GM12878 (cell line): ENCODE measurements around the gene PTBP3. TPM values are rescaled to one million over a fixed set of nuclear protein-coding genes. Genes with fewer than 3 reads are reported as not detected.

Source experiments
- ATAC-seq: fragments of 200-7000 bp; cut with Tn5 transposase; 3 replicates; pipeline ENCODE4 v1.9.1; 2020; ENCODE audit warnings: mild to moderate bottlenecking, moderate library complexity
- BruUV-seq: library from RNA; stranded (reverse); fragments of 400-500 nt; replicated peaks from 2 replicates; lab custom pipeline; 2021; lab: Mats Ljungman, UMichigan
- CTCF ChIA-PET: fragments of 300-600 bp; sonication (Branson Sonifier 250); formaldehyde crosslinking; extraction: SDS; loops from one replicate; lab custom pipeline; 2021; ENCODE audit warnings: inconsistent platforms; lab: Yijun Ruan, JAX
- POLR2A ChIA-PET: fragments of 350-600 bp; formaldehyde crosslinking; extraction: SDS; loops from one replicate; lab custom pipeline; 2021; ENCODE audit warnings: inconsistent platforms; lab: Charles Lee
- RAD21 ChIA-PET: fragments of 300-600 bp; sonication (Branson Sonifier 250); formaldehyde crosslinking; loops from one replicate; lab custom pipeline; 2023; ENCODE audit warnings: antibody characterized with exemption; ENCODE audit not compliant: unreplicated experiment; lab: Charles Lee
- SMC1A ChIA-PET: fragments of 300-600 bp; sonication (Branson Sonifier 250); formaldehyde crosslinking; loops from one replicate; lab custom pipeline; 2023; ENCODE audit not compliant: unreplicated experiment, uncharacterized antibody; lab: Charles Lee
- DNase-seq: peaks from one replicate; pipeline ENCODE4 v3.0.0-alpha.2; 2011; ENCODE audit warnings: low read depth, low spot score
- FAIRE-seq: peaks from 3 replicates; lab custom pipeline; 2011; peaks lifted over from hg19 to GRCh38; lab: Jason Lieb, UNC
- H2AFZ ChIP-seq: 2 replicates; pipeline ENCODE4 v1.6.0; 2011; ENCODE audit warnings: low read depth, low read length, control low read depth; ENCODE audit not compliant: control insufficient read depth
- H3K27ac ChIP-seq: 2 replicates; pipeline ENCODE4 v1.5.1; 2011; ENCODE audit warnings: control low read depth; ENCODE audit not compliant: control insufficient read depth, insufficient read depth
- H3K27me3 ChIP-seq, 2 experiments: replicated peaks in 1 of 2; 2 replicates each; pipeline versions ENCODE4 v1.6.0 to v1.6.1; 2011; ENCODE audit warnings: low read length in 1 of 2; ENCODE audit not compliant: control insufficient read depth in 2 of 2, insufficient read depth in 2 of 2
- H3K36me3 ChIP-seq, 2 experiments: 2 replicates each; pipeline ENCODE4 v1.5.1; 2011; ENCODE audit warnings: low read length in 1 of 2; ENCODE audit not compliant: control insufficient read depth in 2 of 2, insufficient read depth in 2 of 2
- H3K4me1 ChIP-seq: 2 replicates; pipeline ENCODE4 v1.6.1; 2011; ENCODE audit warnings: mild to moderate bottlenecking, low read length, moderate library complexity, mixed read lengths; ENCODE audit not compliant: control insufficient read depth, insufficient read depth
- H3K4me2 ChIP-seq: 2 replicates; pipeline ENCODE4 v1.6.0; 2011; ENCODE audit warnings: control low read depth; ENCODE audit not compliant: control insufficient read depth, insufficient read depth
- H3K4me3 ChIP-seq: fragments of 200-600 bp; sonication (generic); 2 replicates; pipeline ENCODE4 v1.5.1; 2016
- H3K79me2 ChIP-seq: 2 replicates; pipeline ENCODE4 v1.6.0; 2011; ENCODE audit warnings: low read length; ENCODE audit not compliant: control insufficient read depth, insufficient read depth
- H3K9ac ChIP-seq: 2 replicates; pipeline ENCODE4 v1.8.0; 2011; ENCODE audit warnings: low read length, control low read depth, mixed read lengths; ENCODE audit not compliant: control insufficient read depth, insufficient read depth
- H3K9me3 ChIP-seq: replicated peaks from 3 replicates; pipeline ENCODE4 v1.5.1; 2011; ENCODE audit warnings: mild to moderate bottlenecking, low read length; ENCODE audit not compliant: control insufficient read depth, insufficient read depth
- H4K20me1 ChIP-seq: 2 replicates; pipeline ENCODE4 v1.6.0; 2011; ENCODE audit not compliant: control insufficient read depth, insufficient read depth
- ASH2L ChIP-seq: fragments of 300-600, 200-600 bp; sonication (generic); IDR thresholded peaks from 2 replicates; pipeline ENCODE4 v1.6.1; 2017; ENCODE audit warnings: low read depth, mild to moderate bottlenecking, borderline replicate concordance
- ATF3 ChIP-seq: IDR thresholded peaks from 2 replicates; pipeline ENCODE4 v1.6.1; 2011; ENCODE audit warnings: low read depth, mild to moderate bottlenecking, low read length, moderate library complexity, borderline replicate concordance; ENCODE audit errors: extremely low read depth
- ATF7 ChIP-seq: fragments of 450-650 bp; IDR thresholded peaks from 2 replicates; pipeline ENCODE4 v1.6.1; 2016; ENCODE audit warnings: low read depth, mild to moderate bottlenecking
- BMI1 ChIP-seq: fragments of 450-650 bp; IDR thresholded peaks from 2 replicates; pipeline ENCODE4 v1.6.1; 2016; ENCODE audit warnings: mild to moderate bottlenecking, moderate library complexity, borderline replicate concordance
- CEBPB ChIP-seq, 2 experiments: fragments of 150-350 bp in 1 of 2; IDR thresholded peaks; 2 replicates each; pipeline ENCODE4 v1.6.1; 2012 to 2014; ENCODE audit warnings: low read depth in 2 of 2, low read length in 2 of 2, borderline replicate concordance in 1 of 2, inconsistent platforms in 1 of 2
- CHD4 ChIP-seq: fragments of 200-600 bp; sonication (generic); IDR thresholded peaks from 2 replicates; pipeline ENCODE4 v1.6.1; 2016; ENCODE audit warnings: mild to moderate bottlenecking
- GABPA ChIP-seq: IDR thresholded peaks from 2 replicates; pipeline ENCODE4 v1.6.1; 2014; ENCODE audit warnings: antibody characterized with exemption, low read depth, mild to moderate bottlenecking, inconsistent platforms
- HDAC2 ChIP-seq: fragments of 200-600 bp; sonication (generic); IDR thresholded peaks from 2 replicates; pipeline ENCODE4 v1.6.1; 2017
- KDM1A ChIP-seq: fragments of 200-600 bp; sonication (generic); IDR thresholded peaks from 2 replicates; pipeline ENCODE4 v1.6.1; 2016; ENCODE audit warnings: borderline replicate concordance
- SKIL ChIP-seq: fragments of 450-650 bp; IDR thresholded peaks from 2 replicates; pipeline ENCODE4 v1.6.1; 2017; ENCODE audit warnings: mild to moderate bottlenecking, low read depth, inconsistent platforms; ENCODE audit not compliant: poor library complexity, severe bottlenecking
- SMAD1 ChIP-seq: fragments of 450-650 bp; IDR thresholded peaks from 2 replicates; pipeline ENCODE4 v1.6.1; 2018; ENCODE audit warnings: mild to moderate bottlenecking, low read depth; ENCODE audit not compliant: partially characterized antibody
- TCF3 ChIP-seq: IDR thresholded peaks from 2 replicates; pipeline ENCODE4 v1.6.1; 2012; ENCODE audit warnings: low read depth, mild to moderate bottlenecking, low read length, borderline replicate concordance; ENCODE audit not compliant: insufficient read depth
- TCF7 ChIP-seq: IDR thresholded peaks from 2 replicates; pipeline ENCODE4 v1.6.1; 2014; ENCODE audit warnings: antibody characterized with exemption, borderline replicate concordance
- USF1 ChIP-seq: IDR thresholded peaks from 2 replicates; pipeline ENCODE4 v1.6.1; 2011; ENCODE audit warnings: borderline replicate concordance, low read depth, mild to moderate bottlenecking, moderate library complexity, mixed read lengths, low read length; ENCODE audit not compliant: insufficient read depth; ENCODE audit errors: extremely low read length
- ZNF687 ChIP-seq: fragments of 450-650 bp; IDR thresholded peaks from 2 replicates; pipeline ENCODE4 v1.6.1; 2017; ENCODE audit warnings: mild to moderate bottlenecking, moderate library complexity
- WGBS: methylation state at CpG from one replicate; pipeline ENCODE4 v1.1.6; 2016; ENCODE audit warnings: low lambda C conversion rate; ENCODE audit not compliant: insufficient replicate concordance, insufficient coverage; ENCODE audit errors: missing lambda C conversion rate; 5-methylcytosine and 5-hydroxymethylcytosine counted together
- in situ Hi-C: fragments of 300-500 bp; cut with MboI; formaldehyde crosslinking; loops from 9 replicates; pipeline ENCODE4 v1.14.3; 2018; ENCODE audit warnings: mixed read lengths
- intact Hi-C: fragments of 100-400 bp; cut with micrococcal nuclease; formaldehyde crosslinking; loops from one replicate; pipeline ENCODE4 v1.14.2; 2022; ENCODE audit not compliant: unreplicated experiment
- polyA plus RNA-seq, 11 experiments: library from polyadenylated mRNA; depleted of rRNA in 4 of 11; unstranded in 6 of 11; stranded (reverse) in 5 of 11; fragments of >200 nt; fragmentation: Nextera tagmentation in 4 of 11; fragmentation: Illumina TruSeq in 1 of 11; extraction: Ambion mirVana in 4 of 11; extraction: Trizol in 1 of 11; gene quantifications; 1 replicate in 1 of 11; 2 replicates in 10 of 11; pipeline versions ENCODE4 v1.2.1 to v1.2.3, GENCODE V29; 2011 to 2016; ENCODE audit warnings: inconsistent platforms in 2 of 11, missing spikeins in 2 of 11, low read depth in 1 of 11
- total RNA-seq, 4 experiments: library from RNA; depleted of rRNA in 3 of 4; stranded (reverse); fragments of >200 nt in 3 of 4; fragmentation: Illumina TruSeq in 1 of 4; extraction: Trizol in 1 of 4; gene quantifications; 2 replicates each; pipeline versions ENCODE4 v1.2.1 to v1.2.3, GENCODE V29; 2013 to 2021

Gene PTBP3
- total and polyA plus RNA-seq, 10 of the 15 experiments (the other 5 are each of a cell fraction or from before 2014, with no cell fraction given), result 12.5 to 104 (median 52.7) TPM

GRCh38 chr9:112239708-112240107 lies 93.7 kb downstream of the PTBP3 start:
- no peak overlapping the region for H3K4me3 ChIP-seq
- ChIA-PET CTCF (no interaction called here), POLR2A (no interaction called here), SMC1A (no interaction called here), RAD21 (no interaction called here)
- H3K27ac ChIP-seq, result no peak overlapping the region
- FAIRE-seq (no peak), ATAC-seq (no peak), DNase-seq (no peak)
- intact Hi-C loops, result no loop called here
- H3K9ac ChIP-seq, result no peak overlapping the region
- H3K9me3 ChIP-seq, result no peaks in the 10 kb centered on the region; the same call in 1 of the 3 replicates
- H3K4me2 ChIP-seq, result no peak overlapping the region
- 79% methylated on average over 2 of the region's 2 CpGs for whole genome bisulfite sequencing
- no TSS peak for BruUV-seq
- no peaks in the 10 kb centered on the region for H3K4me1 ChIP-seq
- H3K79me2 ChIP-seq, result no peaks in the 10 kb centered on the region
- H3K27me3 ChIP-seq, result no peaks in the 10 kb centered on the region
- in situ Hi-C loops, result no loop called here
- H2AFZ ChIP-seq, result no peak overlapping the region
- H3K36me3 ChIP-seq, result peaks cover 0 to 1% of the 10 kb centered on the region in 2 experiments; a peak in 1 of 4 replicates
- no peaks in the 10 kb centered on the region for H4K20me1 ChIP-seq
- TF ChIP-seq GABPA (no peak), SMAD1 (no peak), SKIL (no peak), ATF3 (no peak), ATF7 (no peak), ASH2L (no peak), USF1 (no peak), KDM1A (no peak), TCF3 (no peak), BMI1 (no peak), CHD4 (no peak), ZNF687 (no peak), HDAC2 (no peak), CEBPB (IDR thresholded peaks at IDR 0.05; ENCODE audit: borderline replicate concordance in 1 of 2, low read depth in 2 of 2, low read length in 2 of 2) (no peak), TCF7 (no peak)
